B cell (primary cell): ENCODE measurements around the gene MEOX2.

Experiments
- CTCF ChIP-seq: fragments of 200-600 bp; IDR thresholded peaks from one replicate; pipeline ENCODE4 v1.8.0; 2022; ENCODE audit warnings: antibody characterized with exemption, mild to moderate bottlenecking
- EZH2 ChIP-seq: IDR thresholded peaks from 2 replicates; pipeline ENCODE4 v1.6.1; 2012; ENCODE audit warnings: borderline replicate concordance, low read depth, mild to moderate bottlenecking, moderate library complexity, low read length; ENCODE audit not compliant: insufficient read depth, poor library complexity, severe bottlenecking

GRCh38 chr7:15686295-15686956, at the start of gene MEOX2:
- no peak for TF ChIP-seq CTCF
- TF ChIP-seq EZH2 = no peak
